Kidney tubule cell (primary cell): Measurements from ENCODE around the gene GNAZ.
"Not testable (repeated sequence)": the region's sequence is repeated elsewhere in the genome, so short reads cannot be mapped to it uniquely, and the experiment has no call there.

Experiments
- DNase-seq: peaks from one replicate; pipeline ENCODE4 v3.0.0-alpha.2; 2018; ENCODE audit warnings: low spot score

Gene GNAZ

DNA sequence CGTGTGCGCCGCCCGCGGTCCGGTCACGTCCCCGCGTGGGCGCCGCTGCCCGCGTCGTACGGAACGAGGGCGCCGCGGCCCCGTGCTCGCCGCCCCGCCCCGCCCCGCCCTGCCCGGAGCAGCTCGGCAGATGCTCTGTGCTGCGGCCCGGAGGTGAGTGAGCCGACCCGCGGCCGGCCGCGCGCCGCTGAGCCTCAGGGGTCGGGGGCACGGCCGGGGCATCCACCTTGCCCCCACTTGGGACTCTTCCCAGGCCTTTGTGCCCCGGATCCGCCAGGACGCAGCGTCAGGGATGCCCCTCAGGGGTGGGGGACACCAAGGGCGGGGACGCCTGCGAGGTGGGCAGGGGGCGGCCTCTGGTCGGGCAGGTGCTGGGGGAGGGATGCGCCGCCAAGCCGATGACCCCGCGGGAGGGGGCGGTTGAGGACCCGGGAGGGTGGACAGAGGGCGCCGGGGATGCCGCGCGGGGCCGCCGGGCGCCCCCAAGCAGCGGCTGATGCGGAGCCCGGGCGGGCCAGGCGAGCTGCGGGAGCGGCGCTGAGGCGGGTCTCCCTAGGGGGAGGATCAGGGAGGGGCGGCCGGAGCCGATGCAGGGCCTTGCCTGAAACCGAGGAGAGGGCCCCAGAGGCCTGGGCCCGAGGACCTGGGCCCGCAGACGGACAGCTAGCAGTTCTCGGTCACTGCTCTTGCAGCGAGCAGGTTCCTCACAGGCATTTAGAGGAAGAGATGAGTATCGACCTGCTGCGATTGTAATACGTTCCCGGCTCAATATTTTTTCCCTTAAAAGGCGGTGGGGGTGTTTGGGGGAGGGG lies at the start of gene GNAZ:
GNAZ (plus strand) TSS at position 102 of the 812 bp plus-strand sequence. CDS start 25,177 bp downstream, outside the sequence.
- DNase-seq, result no peak

GRCh38 chr22:23020659-23021293 lies 49.5 kb upstream of the GNAZ start:
- no peak for DNase-seq

DNA sequence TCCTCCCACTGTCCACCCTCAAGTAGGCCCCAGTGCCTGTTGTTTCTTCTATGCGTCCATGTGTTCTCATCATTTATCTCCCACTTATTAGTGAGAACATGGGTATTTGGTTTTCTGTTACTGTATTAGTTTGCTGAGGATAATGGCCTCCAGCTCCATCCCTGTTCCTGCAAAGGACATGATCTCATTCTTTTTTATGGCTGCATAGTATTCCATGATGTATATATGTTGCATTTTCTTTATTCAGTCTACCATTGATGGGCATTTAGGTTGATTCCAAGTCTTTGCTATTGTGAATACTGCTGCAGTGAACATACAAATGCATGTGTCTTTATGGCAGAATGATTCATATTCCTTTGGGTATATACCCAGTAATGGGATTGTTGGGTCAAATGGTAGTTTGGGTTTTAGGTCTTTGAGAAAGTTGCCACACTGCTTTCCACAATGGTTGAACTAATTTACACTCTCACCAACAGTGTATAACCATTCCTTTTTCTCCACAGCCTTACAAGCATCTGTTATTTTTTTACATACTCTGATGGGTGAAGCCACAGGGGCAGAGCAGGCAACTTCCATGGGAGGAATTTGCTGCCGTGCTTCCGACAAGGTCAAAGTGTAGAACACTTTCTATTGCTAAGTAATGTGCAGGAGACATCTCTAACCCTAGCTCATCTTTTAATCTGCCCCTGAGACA lies 48.5 kb upstream of the GNAZ start:
- DNase-seq, result not testable (repeated sequence)

DNA sequence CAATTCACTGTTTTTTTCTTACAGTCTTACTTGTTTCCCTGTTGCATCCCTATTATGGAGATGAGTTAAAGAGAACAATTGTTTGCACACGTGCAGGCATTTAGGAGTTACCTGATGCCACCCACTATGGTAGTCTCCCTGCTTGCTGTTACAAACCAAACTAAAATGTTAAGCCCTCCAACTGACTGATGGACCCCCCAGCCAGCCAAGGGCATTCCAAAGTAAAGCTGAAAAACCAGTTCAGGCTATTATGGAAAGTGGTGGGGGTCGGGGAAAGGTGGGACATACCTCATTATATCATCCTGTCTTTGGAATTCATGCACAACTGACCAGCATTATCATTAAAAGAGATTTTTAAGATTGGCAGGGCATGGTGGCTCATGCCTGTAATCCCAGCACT lies 47.0 kb upstream of the GNAZ start:
- DNase-seq, result no peak

DNA sequence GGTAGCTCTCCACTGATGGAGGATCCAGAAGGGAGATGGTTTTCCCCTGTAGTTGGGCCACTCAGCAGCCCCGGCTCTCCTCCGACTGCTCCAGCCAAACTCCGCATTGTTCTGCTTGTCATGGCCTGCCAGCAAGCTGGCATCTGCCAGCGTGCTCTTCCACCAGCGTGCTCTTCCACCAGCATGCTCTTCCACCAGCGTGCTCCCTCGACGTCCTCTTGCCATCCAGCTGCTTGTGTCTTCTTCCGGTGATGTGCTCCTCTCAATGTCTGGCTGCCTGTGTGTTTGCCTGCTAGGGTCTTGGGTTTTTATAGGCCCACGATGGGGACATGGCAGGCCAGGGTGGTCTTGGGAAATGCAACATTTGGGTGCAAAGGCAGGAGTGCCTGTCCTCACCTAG lies 43.5 kb upstream of the GNAZ start:
- DNase-seq, result no peak

DNA sequence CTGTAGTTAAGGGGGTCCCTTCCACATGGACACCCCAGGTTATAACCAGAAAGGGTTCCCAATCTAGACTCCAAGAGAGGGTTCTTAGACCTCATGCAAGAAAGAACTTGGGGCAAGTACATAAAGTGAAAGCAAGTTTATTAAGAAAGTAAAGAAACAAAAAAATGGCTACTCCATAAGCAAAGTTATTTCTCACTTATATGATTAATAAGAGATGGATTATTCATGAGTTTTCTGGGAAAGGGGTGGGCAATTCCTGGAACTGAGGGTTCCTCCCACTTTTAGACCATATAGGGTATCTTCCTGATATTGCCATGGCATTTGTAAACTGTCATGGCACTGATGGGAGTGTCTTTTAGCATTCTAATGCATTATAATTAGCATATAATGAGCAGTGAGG lies 42.5 kb upstream of the GNAZ start:
- DNase-seq, result not testable (repeated sequence)

DNA sequence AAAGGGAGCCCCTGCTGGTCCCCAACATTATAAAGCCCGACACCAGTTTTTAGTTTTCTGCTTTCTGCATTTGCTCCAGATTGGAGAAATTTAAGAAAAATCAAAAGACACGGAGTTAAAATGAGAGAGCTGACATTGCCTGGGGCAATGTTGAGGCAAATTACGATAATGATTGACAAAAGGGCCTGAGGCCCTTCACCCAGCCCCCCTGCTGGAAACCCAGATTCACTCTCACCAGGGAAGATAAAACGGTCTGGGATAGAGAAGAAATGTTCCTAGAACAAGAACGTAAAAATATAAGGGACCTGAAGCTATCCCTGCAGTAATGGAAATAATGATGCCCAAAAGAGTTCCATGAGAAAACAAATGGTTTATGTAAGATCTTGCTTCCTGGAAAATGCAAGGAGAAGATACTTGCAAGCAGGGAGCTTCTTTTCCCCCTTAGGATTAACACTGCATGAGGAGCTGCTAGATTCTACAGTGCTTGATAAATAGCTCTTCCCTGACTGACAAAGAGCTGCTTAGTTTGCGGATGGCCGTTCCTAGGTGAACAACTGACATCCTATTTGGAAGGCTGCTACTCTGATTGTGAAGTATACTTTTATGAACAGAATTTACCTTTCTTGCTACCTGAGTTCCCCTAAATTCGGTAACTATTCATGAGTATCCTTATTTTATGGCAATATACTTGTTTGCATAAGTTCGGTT lies 40.6 kb upstream of the GNAZ start:
- no peak for DNase-seq

GRCh38 chr22:23031381-23031780 lies 38.9 kb upstream of the GNAZ start:
- DNase-seq, result no peak

GRCh38 chr22:23031786-23032185 lies 38.5 kb upstream of the GNAZ start:
- DNase-seq, result no peak

DNA sequence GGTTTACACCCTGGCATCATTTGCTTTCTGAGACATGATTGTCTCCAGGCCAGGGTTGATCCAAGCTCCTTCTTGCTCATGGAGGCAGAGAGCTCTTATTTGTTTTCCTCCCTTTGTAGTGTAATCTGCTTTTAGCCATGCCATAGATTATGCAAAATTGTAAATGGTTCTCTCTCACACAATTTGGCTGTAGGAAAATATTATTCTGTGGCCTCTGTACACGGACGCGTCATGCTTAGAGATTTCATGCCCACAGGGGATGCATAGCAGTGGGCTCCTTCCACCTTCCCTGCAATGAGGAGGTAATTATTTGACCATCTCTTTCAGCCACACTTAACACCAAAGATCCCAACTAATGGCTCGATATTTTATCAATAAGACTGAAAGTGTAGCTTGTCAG lies 37.7 kb upstream of the GNAZ start:
- no peak for DNase-seq

- no peak for DNase-seq
Observed at GRCh38 chr22:23033116-23033905, 37.0 kb upstream of the GNAZ start.

GRCh38 chr22:23034621-23035556 lies 35.4 kb upstream of the GNAZ start:
- DNase-seq, result no peak

GRCh38 chr22:23035557-23036277 lies 34.6 kb upstream of the GNAZ start:
- no peak for DNase-seq

DNA sequence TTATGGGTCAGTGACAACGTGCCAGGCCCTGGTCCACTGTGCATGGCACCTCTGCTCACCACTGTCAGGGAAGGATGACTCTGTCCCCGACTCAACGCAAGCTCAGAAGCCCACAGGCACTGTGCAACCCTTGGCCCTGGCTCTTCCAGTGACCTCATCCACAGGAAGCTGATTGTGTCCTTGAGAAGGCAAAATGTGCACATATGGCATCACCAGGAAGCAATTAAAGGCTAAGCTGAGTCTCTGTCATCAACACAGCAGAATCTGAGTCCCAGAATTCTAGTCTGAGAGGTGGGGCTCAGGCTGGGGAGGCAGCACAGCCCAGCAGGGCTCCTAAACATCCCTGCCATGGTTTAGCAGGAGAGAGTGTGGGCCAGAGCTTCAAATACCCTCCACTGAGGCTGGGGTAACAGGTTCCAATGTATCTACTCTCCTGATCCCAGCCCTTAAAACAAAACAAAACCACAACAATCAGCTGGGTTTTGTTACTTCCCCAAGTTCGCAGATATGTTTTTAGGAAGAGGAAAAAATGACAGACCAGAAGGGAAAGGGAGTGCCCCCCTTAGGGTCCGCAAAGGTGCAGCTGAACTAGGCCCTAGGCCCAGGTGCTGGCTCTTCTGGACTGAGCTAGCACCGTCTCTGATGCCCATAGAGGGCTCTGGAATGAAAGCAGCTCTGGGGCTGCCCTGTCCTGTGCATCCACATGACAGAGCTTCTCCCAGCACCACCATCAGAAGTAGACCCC lies 33.5 kb upstream of the GNAZ start:
- DNase-seq, result peak; percentile 76

DNA sequence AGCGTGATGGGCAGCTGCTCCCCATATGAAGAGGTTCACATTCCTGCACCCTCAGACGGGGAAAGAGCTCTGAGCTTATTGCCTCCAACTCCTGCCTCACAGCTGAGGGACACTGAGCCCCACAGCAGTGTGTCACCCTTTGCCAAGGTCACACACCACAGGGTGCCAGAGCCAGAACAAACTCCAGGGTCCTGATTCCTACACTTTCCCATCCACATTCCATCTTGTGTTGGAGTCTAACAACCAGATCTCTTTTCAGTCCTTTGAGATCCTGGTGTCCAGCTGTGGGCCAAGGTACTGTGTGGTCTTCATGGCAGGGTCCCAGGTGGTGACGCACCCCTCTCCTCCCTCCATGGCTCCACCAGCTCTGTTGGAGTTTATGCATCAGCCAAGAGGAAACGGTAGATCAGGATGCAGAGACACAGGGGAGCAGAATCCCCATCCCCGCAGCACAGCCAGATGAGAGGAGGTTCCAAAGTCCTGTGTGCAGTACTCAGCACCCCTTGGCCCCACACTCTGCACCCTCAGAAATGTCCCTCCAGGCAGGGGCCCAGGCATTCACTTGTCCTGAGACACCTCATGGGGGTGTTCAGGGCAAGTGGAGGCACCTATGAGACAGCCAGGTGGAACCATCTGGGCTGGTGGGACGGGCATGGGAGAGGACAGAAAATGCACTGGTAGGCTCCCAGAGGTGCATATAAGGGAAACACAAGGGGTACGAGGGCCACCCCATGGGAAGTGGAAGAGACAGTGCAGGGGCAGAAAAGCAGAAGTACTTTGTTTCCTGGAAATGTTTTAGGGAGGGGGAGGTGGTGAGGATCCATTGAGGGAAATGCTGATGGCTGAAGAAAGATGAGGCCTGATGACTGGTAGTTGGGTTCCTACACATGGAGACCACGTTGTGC lies 32.6 kb upstream of the GNAZ start:
- DNase-seq, result no peak

DNA sequence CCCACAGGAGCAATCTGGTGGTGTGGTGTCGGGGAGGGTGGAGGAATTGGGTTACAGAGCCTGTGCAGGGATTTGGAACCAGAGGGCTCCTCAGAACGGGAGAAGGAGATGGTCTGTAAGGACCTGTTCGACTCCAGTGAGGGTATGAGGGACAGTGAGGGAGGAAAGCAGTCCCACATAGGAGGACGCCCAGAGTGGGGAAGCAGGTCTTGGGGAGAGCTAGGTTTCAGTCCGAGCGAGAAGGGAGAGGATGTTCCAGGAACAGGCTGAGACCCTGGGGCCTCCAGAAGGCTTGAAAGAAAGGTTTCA lies 32.0 kb upstream of the GNAZ start:
- DNase-seq, result no peak

GRCh38 chr22:23038902-23039301 lies 31.4 kb upstream of the GNAZ start:
- DNase-seq, result no peak

DNA sequence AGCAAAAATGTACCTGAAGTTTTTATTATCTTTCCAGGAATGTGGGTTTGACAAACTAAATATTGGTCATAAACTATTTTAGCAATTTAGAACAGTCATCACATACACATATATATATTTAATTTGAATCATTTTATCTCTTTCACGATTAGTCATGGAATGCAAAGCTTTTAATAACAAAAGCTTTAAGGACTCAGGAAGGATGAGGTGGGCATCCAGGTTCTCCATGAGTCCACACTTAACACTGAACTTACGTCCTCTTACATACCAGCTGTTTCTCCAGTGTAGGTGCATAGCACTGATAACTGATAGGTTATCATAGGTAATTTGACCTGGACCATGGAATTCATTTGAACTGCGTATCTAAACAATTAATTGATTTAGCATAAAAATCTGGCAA lies 28.1 kb upstream of the GNAZ start:
- no peak for DNase-seq
